GM12864 (cell line): ENCODE results near the gene GMDS.

ENCODE experiments used
- DNase-seq: peaks from one replicate; pipeline ENCODE4 v3.0.0-alpha.2; 2011; ENCODE audit warnings: low read depth
- H3K4me3 ChIP-seq: 2 replicates; pipeline ENCODE4 v1.5.1; 2011; ENCODE audit warnings: mild to moderate bottlenecking, low read depth, low read length, control low read depth
- TF ChIP-seq, protein P1 (sequence below): IDR thresholded peaks from 2 replicates; pipeline ENCODE4 v1.5.1; 2011; ENCODE audit warnings: low read depth, mild to moderate bottlenecking, moderate library complexity, low read length, control low read depth, inconsistent platforms; ENCODE audit errors: missing control alignments

The GMDS gene

DNA sequence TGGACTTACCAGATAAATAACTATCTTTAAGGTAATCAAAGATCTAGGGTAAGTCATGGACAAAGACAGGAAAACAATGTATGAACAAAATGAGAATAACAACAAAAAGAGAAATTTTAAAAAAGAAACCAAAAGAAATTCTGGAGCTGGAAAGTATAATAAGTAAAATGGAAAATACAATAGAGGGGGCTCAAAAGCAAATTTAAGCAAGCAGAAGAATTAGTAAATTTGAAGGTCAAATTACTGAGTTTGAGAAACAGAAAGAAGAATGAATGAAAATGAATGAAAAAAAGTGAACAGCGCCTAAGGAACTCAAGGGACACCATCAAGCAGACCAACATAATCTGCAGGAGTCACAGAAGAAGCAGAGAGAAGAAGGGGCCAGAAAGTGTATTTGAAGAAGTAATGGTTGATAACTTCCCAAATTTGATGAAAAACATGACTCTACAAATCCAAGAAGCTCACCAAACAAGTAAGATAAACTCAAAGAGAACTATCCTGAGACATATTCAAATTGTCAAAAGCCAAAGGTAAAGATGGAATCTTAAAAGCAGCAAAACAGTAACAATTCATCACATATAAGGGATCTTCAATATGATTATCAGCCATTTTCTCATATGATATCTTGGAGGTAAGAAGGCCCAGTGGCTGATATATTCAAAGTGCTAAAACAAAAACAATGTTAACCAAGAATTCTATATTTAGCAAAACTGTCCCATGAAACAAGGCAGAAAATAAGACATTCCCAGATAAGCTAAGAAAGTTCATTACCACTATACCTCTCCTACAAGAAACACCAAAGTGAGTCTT lies 417.2 kb downstream of the GMDS start:
- TF ChIP-seq, protein P1, sequence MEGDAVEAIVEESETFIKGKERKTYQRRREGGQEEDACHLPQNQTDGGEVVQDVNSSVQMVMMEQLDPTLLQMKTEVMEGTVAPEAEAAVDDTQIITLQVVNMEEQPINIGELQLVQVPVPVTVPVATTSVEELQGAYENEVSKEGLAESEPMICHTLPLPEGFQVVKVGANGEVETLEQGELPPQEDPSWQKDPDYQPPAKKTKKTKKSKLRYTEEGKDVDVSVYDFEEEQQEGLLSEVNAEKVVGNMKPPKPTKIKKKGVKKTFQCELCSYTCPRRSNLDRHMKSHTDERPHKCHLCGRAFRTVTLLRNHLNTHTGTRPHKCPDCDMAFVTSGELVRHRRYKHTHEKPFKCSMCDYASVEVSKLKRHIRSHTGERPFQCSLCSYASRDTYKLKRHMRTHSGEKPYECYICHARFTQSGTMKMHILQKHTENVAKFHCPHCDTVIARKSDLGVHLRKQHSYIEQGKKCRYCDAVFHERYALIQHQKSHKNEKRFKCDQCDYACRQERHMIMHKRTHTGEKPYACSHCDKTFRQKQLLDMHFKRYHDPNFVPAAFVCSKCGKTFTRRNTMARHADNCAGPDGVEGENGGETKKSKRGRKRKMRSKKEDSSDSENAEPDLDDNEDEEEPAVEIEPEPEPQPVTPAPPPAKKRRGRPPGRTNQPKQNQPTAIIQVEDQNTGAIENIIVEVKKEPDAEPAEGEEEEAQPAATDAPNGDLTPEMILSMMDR = no peak
- no peak for DNase-seq

DNA sequence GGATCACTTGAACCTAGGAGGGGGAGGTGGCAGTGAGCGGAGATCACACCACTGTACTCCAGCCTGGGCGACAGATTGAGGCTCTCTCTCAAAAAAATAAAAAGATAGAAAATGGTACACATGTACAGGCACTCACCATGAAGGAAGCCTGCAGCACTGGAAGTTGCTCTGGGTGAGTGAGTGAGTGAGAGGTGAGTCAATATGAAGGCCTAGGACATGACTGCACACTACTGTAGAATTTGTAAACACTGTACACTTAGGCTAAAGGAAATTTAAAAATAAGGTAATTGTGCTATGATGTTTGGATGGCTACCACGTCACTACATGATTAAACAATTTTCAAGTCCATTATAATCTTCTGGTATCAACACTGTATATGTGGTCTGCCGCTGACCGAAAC lies 419.5 kb downstream of the GMDS start:
- TF ChIP-seq, protein P1 = no peak
- H3K4me3 ChIP-seq = no peak overlapping the region
- no peak for DNase-seq

More for the DNA sequence above, 417.2 kb downstream of the GMDS start:
- no peak overlapping the region for H3K4me3 ChIP-seq

DNA sequence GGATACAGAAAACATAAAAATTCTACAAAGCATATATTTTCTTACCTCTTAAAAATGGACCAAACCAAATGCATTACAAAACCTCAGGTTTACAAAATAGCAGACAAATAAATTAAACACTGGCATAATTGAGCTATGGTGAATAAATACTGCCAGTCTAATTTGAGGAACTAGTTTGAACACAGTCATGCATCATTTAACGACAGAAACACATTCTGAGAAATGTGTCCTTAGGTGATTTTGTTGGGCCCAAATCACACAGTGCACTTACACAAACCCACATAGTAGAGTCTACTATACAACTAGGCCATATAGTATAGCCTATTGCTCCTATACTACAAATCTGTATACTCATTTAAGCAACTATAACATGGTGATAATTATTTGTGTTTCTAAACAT lies 420.1 kb downstream of the GMDS start:
- no peak for DNase-seq
- TF ChIP-seq, protein P1 = no peak

DNA sequence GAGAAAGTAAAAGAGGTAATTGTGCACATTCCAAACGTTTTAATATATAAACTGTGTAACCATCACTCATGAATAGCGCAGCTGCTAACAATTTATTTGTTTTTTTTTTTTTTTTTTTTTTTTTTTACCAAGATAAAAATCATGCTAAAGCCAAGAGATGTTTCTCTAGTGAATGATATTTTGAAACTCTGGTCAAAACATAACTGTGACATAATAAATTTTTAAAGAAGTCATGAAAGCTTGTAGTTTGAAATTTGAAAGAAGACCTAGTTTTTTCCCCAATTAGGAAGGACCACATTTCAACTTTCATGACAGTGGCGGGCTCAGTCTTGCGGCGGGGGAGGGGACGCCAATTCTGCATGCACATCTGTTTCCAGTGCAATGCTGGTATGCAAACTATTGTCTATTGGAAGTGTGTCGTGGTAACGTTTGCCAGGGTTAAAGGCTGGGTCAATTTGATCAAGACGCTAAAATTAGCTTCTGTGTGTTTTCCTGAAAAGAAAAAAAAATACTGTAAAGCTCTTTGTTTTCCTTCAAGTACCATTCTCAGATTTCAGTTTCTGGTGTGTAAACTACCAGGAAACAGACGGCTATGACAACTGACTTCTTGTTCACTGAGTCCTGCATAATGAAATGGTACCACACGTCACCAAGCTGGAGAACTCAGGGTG lies 423.8 kb downstream of the GMDS start:
- DNase-seq = peak; percentile 38
- no peak overlapping the region for H3K4me3 ChIP-seq
- TF ChIP-seq, protein P1 = no peak

More for the DNA sequence above, 420.1 kb downstream of the GMDS start:
- H3K4me3 ChIP-seq = no peak overlapping the region

DNA sequence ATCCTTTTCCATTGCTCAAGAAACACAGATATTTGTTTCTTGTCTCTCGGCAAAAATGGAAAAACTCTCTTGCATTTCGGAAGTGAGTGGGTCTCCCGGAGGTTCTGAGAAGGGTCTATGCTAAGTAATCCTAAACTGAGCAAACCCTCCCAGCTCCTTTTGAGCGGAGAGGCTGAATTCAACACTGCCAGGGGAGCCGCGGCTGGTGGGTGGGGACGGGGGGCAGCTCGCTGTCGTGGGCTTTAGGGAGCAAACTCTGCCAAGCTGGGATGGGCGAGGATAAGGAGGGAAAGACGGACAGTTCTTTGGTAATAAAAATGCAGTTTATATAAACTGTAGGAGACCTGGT lies 424.3 kb downstream of the GMDS start:
- no peak overlapping the region for H3K4me3 ChIP-seq
- TF ChIP-seq, protein P1 = no peak
- no peak for DNase-seq

DNA sequence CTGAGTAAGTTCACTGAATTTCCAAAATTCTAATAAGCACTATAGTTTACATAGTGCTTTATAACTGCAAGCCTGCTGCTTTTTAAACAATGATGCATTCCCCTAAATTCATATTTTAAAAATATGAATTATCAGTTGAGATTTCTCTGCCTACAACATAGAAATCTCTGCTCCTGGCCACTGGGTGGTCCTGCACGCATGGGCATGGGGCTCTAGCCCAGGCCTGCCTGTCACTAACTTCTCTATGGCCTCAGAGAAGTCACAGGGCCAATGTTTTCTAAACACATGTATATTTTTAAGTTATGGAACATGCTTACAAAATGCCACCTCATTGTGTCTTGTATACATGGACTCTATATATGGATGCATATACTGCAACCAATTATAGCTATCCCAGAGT lies 424.7 kb downstream of the GMDS start:
- H3K4me3 ChIP-seq = no peak overlapping the region
- TF ChIP-seq, protein P1 = no peak

More for the DNA sequence above, 424.7 kb downstream of the GMDS start:
- DNase-seq = no peak
